ENCODE data around the gene CHRNA5. TPM values are rescaled to one million over a fixed set of nuclear protein-coding genes. Genes with fewer than 3 reads are reported as not detected.
"Not testable (repeated sequence)": the region's sequence is repeated elsewhere in the genome, so short reads cannot be mapped to it uniquely, and the experiment has no call there.

Gene CHRNA5
- total RNA-seq, 1 donor from 2014 or later = 13.7 TPM

DNA sequence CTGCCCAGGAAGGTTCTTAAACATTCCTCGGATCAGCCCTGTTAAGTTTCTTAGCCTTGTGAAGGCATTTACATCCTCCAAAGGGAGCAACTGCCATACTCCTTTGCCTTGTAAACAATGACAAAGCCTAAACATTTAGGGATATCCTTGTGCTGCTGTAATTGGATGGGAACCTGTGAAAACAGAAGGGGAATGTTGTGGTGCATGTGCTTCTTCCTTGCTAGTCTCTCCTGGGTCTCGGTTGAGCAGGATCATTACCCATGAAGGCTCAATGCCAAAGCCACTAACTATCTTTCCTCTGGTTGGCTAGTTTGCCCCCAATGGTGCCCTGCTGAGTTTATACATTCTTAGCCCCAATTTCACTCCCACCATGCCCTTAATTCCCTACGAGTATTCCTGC is 38.1 kb downstream of the CHRNA5 start:
- no peak overlapping the region for H3K4me3 ChIP-seq (ENCODE audit: low read depth, low read length)
- no peaks in the 10 kb centered on the region for H3K27me3 ChIP-seq (ENCODE audit: control insufficient read depth, insufficient read depth, low read length)
- no peak for TF ChIP-seq CTCF (IDR thresholded peaks at IDR 0.05; ENCODE audit: insufficient read depth, low read length, poor library complexity, severe bottlenecking)
- DNase-seq (ENCODE audit: low read depth) = no peak
- H3K36me3 ChIP-seq (ENCODE audit: control insufficient read depth, insufficient read depth, low read length) = no peaks in the 10 kb centered on the region

DNA sequence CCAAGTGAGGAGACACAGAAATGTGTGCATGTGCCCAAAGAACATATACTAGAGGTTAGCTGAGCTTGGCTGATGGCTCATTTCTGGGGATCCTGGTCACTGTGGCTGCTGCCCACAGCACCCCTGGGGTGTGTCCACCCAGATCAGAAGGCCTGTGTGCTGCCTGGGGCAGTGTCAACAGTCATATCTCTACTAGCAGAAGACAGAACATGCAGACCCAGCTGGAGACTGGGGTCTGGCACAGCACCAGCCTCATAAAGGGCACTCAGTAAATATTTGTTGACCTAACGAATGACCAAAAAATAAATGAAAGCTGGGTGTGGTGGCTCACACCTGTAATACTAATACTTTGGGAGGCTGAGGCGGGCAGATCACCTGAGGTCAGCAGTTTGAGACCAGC is 39.1 kb downstream of the CHRNA5 start:
- no peak for TF ChIP-seq CTCF (IDR thresholded peaks at IDR 0.05; ENCODE audit: insufficient read depth, low read length, poor library complexity, severe bottlenecking)
- DNase-seq (ENCODE audit: low read depth) = no peak
- Histone ChIP-seq H3K27me3 (ENCODE audit: control insufficient read depth, insufficient read depth, low read length) (no peaks in the 10 kb centered on the region), H3K36me3 (ENCODE audit: control insufficient read depth, insufficient read depth, low read length) (no peaks in the 10 kb centered on the region), H3K4me3 (ENCODE audit: low read depth, low read length) (no peak overlapping the region)

DNA sequence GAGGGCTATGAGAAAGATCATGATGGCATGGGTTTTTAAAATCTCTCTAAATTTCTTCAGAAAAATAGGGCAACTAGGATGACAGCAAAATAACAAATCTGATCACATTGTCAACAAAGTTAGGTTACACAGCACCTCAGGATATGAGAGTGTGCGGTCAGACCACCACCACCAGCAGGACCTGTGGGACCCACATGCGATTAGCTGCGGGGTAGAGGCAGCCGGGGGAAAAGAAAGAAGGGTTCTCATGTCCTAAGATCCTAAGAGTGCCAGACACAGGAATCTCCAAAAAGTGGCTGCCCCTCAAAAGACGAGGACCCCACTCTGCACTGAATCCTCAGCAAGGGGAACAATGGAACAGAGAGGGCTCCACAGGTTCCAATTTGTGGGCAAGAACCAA is 39.9 kb downstream of the CHRNA5 start:
- no peak for TF ChIP-seq CTCF (IDR thresholded peaks at IDR 0.05; ENCODE audit: insufficient read depth, low read length, poor library complexity, severe bottlenecking)
- no peak for DNase-seq (ENCODE audit: low read depth)
- no peak overlapping the region for H3K4me3 ChIP-seq (ENCODE audit: low read depth, low read length)
- no peaks in the 10 kb centered on the region for H3K27me3 ChIP-seq (ENCODE audit: control insufficient read depth, insufficient read depth, low read length)
- H3K36me3 ChIP-seq (ENCODE audit: control insufficient read depth, insufficient read depth, low read length) = no peaks in the 10 kb centered on the region

DNA sequence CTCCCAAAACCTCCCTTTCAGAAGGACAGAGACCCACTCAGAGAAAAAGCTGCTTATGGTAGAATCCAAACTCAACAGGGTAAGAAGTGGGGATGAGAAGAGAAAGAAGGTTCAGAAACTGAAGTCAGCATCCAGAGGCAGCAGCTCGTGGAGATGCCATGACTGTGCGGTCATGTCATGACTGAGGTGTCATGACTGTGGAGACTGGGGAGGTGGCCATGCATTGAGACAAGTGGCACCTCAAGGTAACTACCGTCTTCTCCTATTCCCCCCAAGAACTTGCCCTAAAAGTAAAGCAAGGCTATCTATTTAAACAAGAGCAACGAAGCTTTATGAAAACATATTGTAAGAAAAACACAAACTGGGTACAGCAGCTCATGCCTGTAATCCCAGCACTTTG is 40.4 kb downstream of the CHRNA5 start:
- no peak for TF ChIP-seq CTCF (IDR thresholded peaks at IDR 0.05; ENCODE audit: insufficient read depth, low read length, poor library complexity, severe bottlenecking)
- H3K4me3 ChIP-seq (ENCODE audit: low read depth, low read length) = no peak overlapping the region

GRCh38 chr15:78609551-78609950 is 44.2 kb downstream of the CHRNA5 start:
- H3K4me3 ChIP-seq (ENCODE audit: low read depth, low read length); H3K36me3 ChIP-seq (ENCODE audit: control insufficient read depth, insufficient read depth, low read length); DNase-seq (ENCODE audit: low read depth): not testable (repeated sequence)

More for the DNA sequence above, 40.4 kb downstream of the CHRNA5 start:
- Histone ChIP-seq H3K36me3 (ENCODE audit: control insufficient read depth, insufficient read depth, low read length) (no peaks in the 10 kb centered on the region), H3K27me3 (ENCODE audit: control insufficient read depth, insufficient read depth, low read length) (no peaks in the 10 kb centered on the region)
- DNase-seq (ENCODE audit: low read depth) = no peak

GRCh38 chr15:78614021-78614420 is 48.7 kb downstream of the CHRNA5 start:
- peaks cover 2% of the 10 kb centered on the region for H3K27me3 ChIP-seq (ENCODE audit: control insufficient read depth, insufficient read depth, low read length)
- TF ChIP-seq CTCF (IDR thresholded peaks at IDR 0.05; ENCODE audit: insufficient read depth, low read length, poor library complexity, severe bottlenecking) = no peak

More at GRCh38 chr15:78609551-78609950, 44.2 kb downstream of the CHRNA5 start:
- H3K27me3 ChIP-seq (ENCODE audit: control insufficient read depth, insufficient read depth, low read length) = not testable (repeated sequence)

More at GRCh38 chr15:78614021-78614420, 48.7 kb downstream of the CHRNA5 start:
- DNase-seq (ENCODE audit: low read depth) = no peak
- H3K36me3 ChIP-seq (ENCODE audit: control insufficient read depth, insufficient read depth, low read length) = no peaks in the 10 kb centered on the region
- no peak overlapping the region for H3K4me3 ChIP-seq (ENCODE audit: low read depth, low read length)

Measured in kidney epithelial cell (primary cell).